Measurements from ENCODE around the gene CD2AP.

DNA sequence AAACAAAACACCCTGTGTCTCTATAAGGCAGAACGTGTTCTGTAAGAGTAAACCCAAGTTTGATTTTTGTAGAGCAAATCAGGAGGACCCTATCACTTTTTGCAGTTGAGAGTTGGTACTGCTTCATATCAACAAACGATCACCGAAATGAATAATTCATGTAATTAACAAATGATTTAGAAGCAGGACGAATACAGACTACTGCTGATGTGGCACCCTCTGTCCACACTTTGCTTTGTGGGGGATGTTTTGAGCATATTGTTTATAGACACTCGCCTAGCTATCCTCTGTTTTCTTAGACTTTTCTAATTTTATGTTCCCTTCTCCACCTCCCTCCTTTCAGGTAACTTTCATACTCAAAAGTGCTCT is 1.5 kb downstream of the CD2AP start:
- TF ChIP-seq CTCF (IDR thresholded peaks at IDR 0.05) (no peak), POLR2A (IDR thresholded peaks at IDR 0.05) (no peak)
